HG03575 (cell line): Measurements from ENCODE around the gene PDGFC.

Experiments
- ATAC-seq: cut with Tn5 transposase; IDR thresholded peaks from one replicate; pipeline ENCODE4 v1.9.1; 2021; ENCODE audit not compliant: unreplicated experiment, insufficient number of reproducible peaks, low FRiP score; ENCODE audit errors: extremely low read depth

PDGFC gene

GRCh38 chr4:156971676-156972378, at the start of gene PDGFC:
Gene PDGFC, minus strand, starts transcription at chr4:156971799. Its CDS starts 896 bp downstream, at chr4:156970903.
- no peak for ATAC-seq

- no peak for ATAC-seq
These were observed 49.3 kb upstream of the PDGFC start for GRCh38 chr4:157020882-157021281.

GRCh38 chr4:157018920-157019490, 47.4 kb upstream of the PDGFC start:
- no peak for ATAC-seq

GRCh38 chr4:157014621-157015591, 43.3 kb upstream of the PDGFC start:
- ATAC-seq: peak; percentile 57

- no peak for ATAC-seq
These were observed 42.1 kb upstream of the PDGFC start for GRCh38 chr4:157013656-157014055.

- ATAC-seq: no peak
These were observed 41.2 kb upstream of the PDGFC start for GRCh38 chr4:157012781-157013180.

GRCh38 chr4:157012296-157012695, 40.7 kb upstream of the PDGFC start:
- ATAC-seq: no peak

- no peak for ATAC-seq
These were observed 39.0 kb upstream of the PDGFC start for GRCh38 chr4:157010630-157011029.

- no peak for ATAC-seq
These were observed 34.2 kb upstream of the PDGFC start for GRCh38 chr4:157005831-157006230.

GRCh38 chr4:157005193-157005592, 33.6 kb upstream of the PDGFC start:
- ATAC-seq: no peak

- no peak for ATAC-seq
These were observed 32.9 kb upstream of the PDGFC start for GRCh38 chr4:157004279-157005161.

- ATAC-seq: no peak
These were observed 27.5 kb upstream of the PDGFC start for GRCh38 chr4:156999175-156999517.

GRCh38 chr4:156998500-156999174, 27.0 kb upstream of the PDGFC start:
- no peak for ATAC-seq

GRCh38 chr4:156992943-156993342, 21.3 kb upstream of the PDGFC start:
- ATAC-seq: no peak

- ATAC-seq: no peak
These were observed 19.6 kb upstream of the PDGFC start for GRCh38 chr4:156991161-156991560.

GRCh38 chr4:156983366-156983765, 11.8 kb upstream of the PDGFC start:
- no peak for ATAC-seq

GRCh38 chr4:156981262-156981769, 9.7 kb upstream of the PDGFC start:
- no peak for ATAC-seq

GRCh38 chr4:156977435-156978160, 6.0 kb upstream of the PDGFC start:
- no peak for ATAC-seq
